ENCODE measurements around the gene CROT.

GRCh38 chr7:87361320-87361719, 15.9 kb downstream of the CROT start:
- TF ChIP-seq CTCF (IDR thresholded peaks at IDR 0.05): no peak
- no peak for TF ChIP-seq POLR2A (IDR thresholded peaks at IDR 0.05)
